ENCODE data around the gene BTBD18.
"Not testable (repeated sequence)": the region's sequence is repeated elsewhere in the genome, so short reads cannot be mapped to it uniquely, and the experiment has no call there.

BTBD18 gene

GRCh38 chr11:57732661-57733060 lies 19.0 kb downstream of the BTBD18 start:
- FAIRE-seq: no peak
- no peak for TF ChIP-seq POLR2A (IDR thresholded peaks at IDR 0.05; ENCODE audit: low read depth, low read length)

GRCh38 chr11:57729479-57729878 lies 22.1 kb downstream of the BTBD18 start:
- TF ChIP-seq POLR2A (IDR thresholded peaks at IDR 0.05; ENCODE audit: low read depth, low read length): no peak
- FAIRE-seq: no peak
- no peak for DNase-seq (ENCODE audit: insufficient read length, low spot score)

More at GRCh38 chr11:57732661-57733060, 19.0 kb downstream of the BTBD18 start:
- no peak for DNase-seq (ENCODE audit: insufficient read length, low spot score)

- FAIRE-seq (no peak), DNase-seq (ENCODE audit: insufficient read length, low spot score) (no peak)
- no peak for TF ChIP-seq POLR2A (IDR thresholded peaks at IDR 0.05; ENCODE audit: low read depth, low read length)
These were observed 22.8 kb downstream of the BTBD18 start for GRCh38 chr11:57728829-57729228.

GRCh38 chr11:57727185-57727584 lies 24.4 kb downstream of the BTBD18 start:
- FAIRE-seq: no peak
- no peak for TF ChIP-seq POLR2A (IDR thresholded peaks at IDR 0.05; ENCODE audit: low read depth, low read length)
- no peak for DNase-seq (ENCODE audit: insufficient read length, low spot score)

- not testable (repeated sequence) for FAIRE-seq; DNase-seq (ENCODE audit: insufficient read length, low spot score)
These were observed 34.9 kb downstream of the BTBD18 start for GRCh38 chr11:57716726-57717125.

- DNase-seq (ENCODE audit: insufficient read length, low spot score) (no peak), FAIRE-seq (no peak)
- no peak for TF ChIP-seq POLR2A (IDR thresholded peaks at IDR 0.05; ENCODE audit: low read depth, low read length)
These were observed 37.8 kb downstream of the BTBD18 start for GRCh38 chr11:57713835-57714234.

- peak; percentile 73 for DNase-seq (ENCODE audit: insufficient read length, low spot score)
- no peak for FAIRE-seq
- TF ChIP-seq POLR2A (IDR thresholded peaks at IDR 0.05; ENCODE audit: low read depth, low read length): peak; percentile 66; the same call in 1 of the 2 replicates
These were observed 39.1 kb downstream of the BTBD18 start, which contains the start of gene TMX2 for GRCh38 chr11:57712256-57713150. TMX2 (plus strand) TSS chr11:57712593; CDS start chr11:57712619, 26 bp downstream.

GRCh38 chr11:57711414-57712255 lies 40.0 kb downstream of the BTBD18 start, which contains the start of gene MED19:
MED19 (minus strand) TSS chr11:57712215; CDS start chr11:57712179, 36 bp downstream.
- TF ChIP-seq POLR2A (IDR thresholded peaks at IDR 0.05; ENCODE audit: low read depth, low read length): peak; percentile 50
- FAIRE-seq (no peak), DNase-seq (ENCODE audit: insufficient read length, low spot score) (peak; percentile 52)

- DNase-seq (ENCODE audit: insufficient read length, low spot score) (no peak), FAIRE-seq (no peak)
These were observed 41.7 kb downstream of the BTBD18 start for GRCh38 chr11:57709802-57710367.

GRCh38 chr11:57705432-57705831 lies 46.2 kb downstream of the BTBD18 start:
- not testable (repeated sequence) for FAIRE-seq; DNase-seq (ENCODE audit: insufficient read length, low spot score)

More at GRCh38 chr11:57709802-57710367, 41.7 kb downstream of the BTBD18 start:
- TF ChIP-seq POLR2A (IDR thresholded peaks at IDR 0.05; ENCODE audit: low read depth, low read length): no peak

- DNase-seq (ENCODE audit: insufficient read length, low spot score): no peak
- TF ChIP-seq POLR2A (IDR thresholded peaks at IDR 0.05; ENCODE audit: low read depth, low read length): no peak
- no peak for FAIRE-seq
These were observed 46.7 kb downstream of the BTBD18 start for GRCh38 chr11:57704932-57705331.

GRCh38 chr11:57703341-57703740 lies 48.3 kb downstream of the BTBD18 start:
- DNase-seq (ENCODE audit: insufficient read length, low spot score): no peak
- no peak for TF ChIP-seq POLR2A (IDR thresholded peaks at IDR 0.05; ENCODE audit: low read depth, low read length)
- no peak for FAIRE-seq

- DNase-seq (ENCODE audit: insufficient read length, low spot score) (no peak), FAIRE-seq (no peak)
- TF ChIP-seq POLR2A (IDR thresholded peaks at IDR 0.05; ENCODE audit: low read depth, low read length): no peak
These were observed 51.2 kb downstream of the BTBD18 start for GRCh38 chr11:57700425-57700824.

GRCh38 chr11:57699813-57700212 lies 51.8 kb downstream of the BTBD18 start:
- no peak for DNase-seq (ENCODE audit: insufficient read length, low spot score)
- no peak for FAIRE-seq
- TF ChIP-seq POLR2A (IDR thresholded peaks at IDR 0.05; ENCODE audit: low read depth, low read length): no peak

Data from H54 (cell line).